AG09319 (cell line): Measurements from ENCODE around the gene SF3A1.

Experiments used
- DNase-seq: peaks from one replicate; pipeline ENCODE4 v3.0.0-alpha.2; 2010; ENCODE audit warnings: low read depth; ENCODE audit errors: extremely low read depth
- TF ChIP-seq, protein P1 (sequence below): IDR thresholded peaks from 2 replicates; pipeline ENCODE4 v1.5.1; 2011; ENCODE audit warnings: low read depth, mild to moderate bottlenecking, inconsistent platforms, low read length, moderate library complexity

The SF3A1 gene

DNA sequence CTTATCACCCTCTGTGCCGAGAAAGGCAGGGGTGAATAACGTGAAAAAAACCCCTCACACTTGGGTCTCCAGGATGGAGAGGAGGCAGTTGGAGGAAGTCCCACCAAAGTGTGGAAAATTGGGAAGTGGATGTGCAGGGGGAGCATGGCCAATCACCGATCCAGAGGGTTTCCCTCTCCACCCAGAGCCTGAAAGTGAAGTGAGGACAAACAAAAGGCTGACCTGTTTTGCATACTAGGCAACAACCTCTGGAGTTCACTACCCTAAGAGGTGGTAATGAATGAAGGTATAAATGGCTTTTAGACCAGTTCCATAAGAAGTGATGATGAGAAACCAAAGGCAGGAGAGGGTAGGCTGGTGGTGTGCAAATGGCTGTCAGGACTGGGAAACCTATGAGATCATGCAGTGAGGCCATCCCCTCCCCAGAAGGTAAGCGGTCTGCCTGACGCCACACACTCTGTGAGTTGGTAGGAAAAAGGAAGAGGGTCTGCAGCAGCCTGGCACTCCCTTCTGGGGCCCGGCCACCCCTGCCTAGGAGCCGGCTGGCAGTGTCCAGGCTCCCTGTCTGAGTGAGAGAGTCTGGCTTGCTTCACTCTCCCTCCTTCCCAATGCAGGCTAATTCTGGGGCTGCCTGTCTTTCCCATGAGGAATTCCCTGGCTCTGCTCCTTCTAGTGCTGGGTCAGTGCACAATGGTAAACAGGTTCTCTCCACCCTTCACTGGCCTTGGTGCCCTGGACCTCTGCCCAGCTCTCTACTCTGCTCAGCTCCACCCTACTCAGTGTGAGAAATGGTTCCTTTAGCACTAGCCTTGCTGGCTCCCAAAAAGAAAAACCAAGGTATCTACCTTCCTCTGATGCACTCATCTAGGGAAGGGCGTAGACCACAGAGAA lies 45.6 kb downstream of the SF3A1 start:
- DNase-seq: peak; percentile 88

DNA sequence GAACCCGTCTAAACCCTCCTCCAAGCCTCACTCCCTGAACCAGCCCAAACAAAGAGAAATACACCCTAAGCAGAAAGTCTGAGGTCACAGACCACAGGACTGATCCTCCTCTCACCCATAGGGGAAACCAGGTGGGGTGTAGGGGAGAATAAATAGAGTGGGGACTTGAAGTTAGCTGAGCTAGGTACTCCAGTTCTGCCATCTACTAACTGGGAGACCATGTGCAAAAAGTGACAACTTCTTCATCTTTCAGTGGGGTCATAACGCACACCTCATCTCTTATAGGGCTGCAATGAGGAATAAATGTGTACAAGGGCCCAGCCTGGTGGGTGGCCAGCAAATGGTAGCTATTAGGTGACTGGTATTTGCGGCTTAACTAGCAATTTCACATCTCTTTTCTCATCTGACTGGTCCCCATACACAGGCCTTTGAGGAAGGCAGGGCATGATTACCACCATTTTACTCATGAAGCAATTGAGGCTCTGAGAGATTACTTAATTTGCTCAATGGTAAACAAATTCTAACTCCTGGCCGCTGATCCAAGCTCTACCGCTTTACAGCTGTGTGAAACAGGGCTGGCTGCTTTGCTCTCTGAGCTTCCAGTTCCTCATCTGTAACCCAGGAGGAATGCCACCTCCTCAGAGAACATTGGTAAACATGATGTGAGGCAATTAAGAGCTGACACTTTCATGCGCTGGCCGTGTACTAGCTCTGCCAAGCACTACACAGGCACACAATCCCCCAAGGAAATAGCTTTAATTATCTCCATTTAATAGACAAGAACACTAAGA lies 46.5 kb downstream of the SF3A1 start:
- TF ChIP-seq, protein P1, sequence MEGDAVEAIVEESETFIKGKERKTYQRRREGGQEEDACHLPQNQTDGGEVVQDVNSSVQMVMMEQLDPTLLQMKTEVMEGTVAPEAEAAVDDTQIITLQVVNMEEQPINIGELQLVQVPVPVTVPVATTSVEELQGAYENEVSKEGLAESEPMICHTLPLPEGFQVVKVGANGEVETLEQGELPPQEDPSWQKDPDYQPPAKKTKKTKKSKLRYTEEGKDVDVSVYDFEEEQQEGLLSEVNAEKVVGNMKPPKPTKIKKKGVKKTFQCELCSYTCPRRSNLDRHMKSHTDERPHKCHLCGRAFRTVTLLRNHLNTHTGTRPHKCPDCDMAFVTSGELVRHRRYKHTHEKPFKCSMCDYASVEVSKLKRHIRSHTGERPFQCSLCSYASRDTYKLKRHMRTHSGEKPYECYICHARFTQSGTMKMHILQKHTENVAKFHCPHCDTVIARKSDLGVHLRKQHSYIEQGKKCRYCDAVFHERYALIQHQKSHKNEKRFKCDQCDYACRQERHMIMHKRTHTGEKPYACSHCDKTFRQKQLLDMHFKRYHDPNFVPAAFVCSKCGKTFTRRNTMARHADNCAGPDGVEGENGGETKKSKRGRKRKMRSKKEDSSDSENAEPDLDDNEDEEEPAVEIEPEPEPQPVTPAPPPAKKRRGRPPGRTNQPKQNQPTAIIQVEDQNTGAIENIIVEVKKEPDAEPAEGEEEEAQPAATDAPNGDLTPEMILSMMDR: no peak
- DNase-seq: peak; percentile 56

More for the DNA sequence above, 45.6 kb downstream of the SF3A1 start:
- TF ChIP-seq, protein P1: no peak

DNA sequence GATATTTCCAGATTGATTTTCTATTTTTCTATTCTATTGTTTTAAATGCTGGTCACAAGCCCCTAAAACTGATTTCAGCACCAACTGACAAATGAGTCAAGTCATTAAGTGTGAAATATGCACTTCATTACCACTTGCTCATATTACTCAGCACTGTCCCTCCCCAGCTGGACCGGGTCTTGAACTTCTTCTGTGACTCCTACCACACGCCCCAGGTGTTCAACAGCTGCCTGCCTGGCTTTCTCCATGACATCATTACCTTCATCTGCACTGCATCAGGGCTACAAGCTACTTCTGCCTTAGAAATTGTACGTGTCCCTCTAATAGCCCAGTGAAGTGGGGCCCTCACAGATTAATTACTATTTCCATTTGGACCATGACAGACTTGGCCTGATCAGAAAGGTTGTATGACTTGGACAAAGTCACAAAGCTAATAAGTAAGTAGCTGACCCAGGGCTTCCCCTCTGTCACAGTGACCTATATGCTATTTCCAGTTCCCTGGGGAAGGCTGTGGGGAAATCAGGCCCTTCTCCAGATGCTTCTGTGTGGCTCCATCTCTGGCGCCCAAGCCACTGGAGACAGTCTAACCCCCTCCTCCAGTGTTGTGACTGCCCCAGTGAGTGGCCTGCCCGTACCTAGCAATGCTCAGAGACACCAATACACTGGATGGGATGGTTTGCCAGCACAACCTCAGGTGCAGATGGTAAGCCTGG lies 48.0 kb downstream of the SF3A1 start:
- TF ChIP-seq, protein P1: no peak
- DNase-seq: no peak

DNA sequence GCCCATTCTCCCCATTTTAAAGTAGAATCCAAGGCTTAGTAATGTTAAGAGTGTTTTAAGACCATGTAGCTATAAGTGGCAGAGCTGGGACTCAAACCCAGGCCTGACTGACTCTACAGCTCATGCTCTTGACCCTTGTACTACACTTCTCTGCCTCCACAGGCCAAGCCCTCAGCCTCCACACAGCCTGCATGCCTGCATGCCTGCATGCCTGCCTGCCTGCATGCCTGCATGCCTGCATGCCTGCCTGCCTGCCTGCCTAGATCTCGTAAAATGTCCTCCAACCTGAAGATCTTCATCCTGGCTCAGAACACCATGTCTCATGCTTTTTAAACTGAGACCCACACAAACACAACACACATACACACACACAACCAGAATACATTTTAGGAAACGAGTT lies 48.6 kb downstream of the SF3A1 start:
- no peak for DNase-seq
- TF ChIP-seq, protein P1: no peak

DNA sequence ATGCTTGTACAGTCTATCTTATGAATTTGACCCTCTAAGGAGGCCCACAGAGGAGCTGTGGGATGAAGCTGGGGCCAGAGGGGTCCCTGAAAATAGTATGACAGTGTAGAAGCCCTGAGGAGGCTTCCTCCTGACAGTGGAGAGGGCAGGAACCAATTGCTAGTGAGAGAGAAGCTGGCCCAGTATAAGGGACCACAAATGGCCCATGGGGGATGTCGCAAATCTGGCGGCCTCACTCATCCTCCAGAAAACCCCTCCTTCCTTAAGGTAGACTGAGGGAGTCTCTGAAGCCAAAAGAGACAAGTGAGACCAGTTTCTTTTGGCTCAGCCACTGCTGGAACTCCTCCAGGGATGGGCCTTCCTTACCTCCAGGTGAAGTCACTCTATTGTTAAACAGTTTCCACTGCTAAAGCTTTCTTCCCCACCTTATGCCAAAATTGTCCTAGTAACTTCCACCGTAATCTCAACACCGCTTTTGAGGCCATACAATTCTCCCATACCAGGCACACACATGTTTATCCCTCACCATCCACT lies 49.6 kb downstream of the SF3A1 start:
- DNase-seq: no peak
- TF ChIP-seq, protein P1: no peak

DNA sequence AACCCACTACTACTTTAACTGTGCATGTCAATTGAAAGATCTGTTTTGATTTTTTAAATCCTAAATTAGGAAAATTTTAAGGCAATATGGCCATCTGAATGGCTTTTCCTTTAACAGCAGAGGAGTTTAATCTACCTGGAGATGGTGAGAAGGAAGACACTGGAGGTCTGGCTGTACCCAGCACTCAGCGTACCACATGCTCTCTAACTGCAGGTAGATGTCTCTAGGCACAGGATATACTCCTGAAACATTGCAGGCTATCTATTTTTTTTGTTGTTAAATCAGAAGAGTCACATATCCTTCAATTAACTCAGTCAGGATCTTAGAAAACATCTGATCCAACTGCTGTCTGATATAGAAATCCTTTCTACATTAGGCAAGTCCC lies 50.1 kb downstream of the SF3A1 start:
- TF ChIP-seq, protein P1: no peak
- no peak for DNase-seq
